ENCODE data around the gene OR5A1.

DNA sequence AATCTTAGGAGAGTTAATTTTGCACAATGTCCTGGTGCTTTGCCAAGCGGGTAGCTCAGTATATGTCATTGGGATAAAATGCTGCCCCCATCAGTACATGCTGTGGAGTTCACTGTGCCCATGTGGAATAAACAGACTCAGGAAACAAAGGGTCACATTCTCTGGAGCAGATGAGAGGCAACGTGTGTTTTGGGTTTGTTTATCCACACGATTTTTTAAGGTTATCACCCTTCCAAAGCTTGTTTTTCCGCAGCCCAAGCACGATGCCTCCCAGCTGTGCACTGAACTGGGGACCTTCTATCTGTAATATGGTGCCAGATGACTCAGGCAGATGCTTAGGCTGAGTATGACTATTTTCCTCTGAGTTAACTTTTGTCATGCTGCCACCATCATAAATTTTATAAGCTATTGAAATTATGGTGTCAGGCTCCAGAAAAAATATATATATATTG, 26.9 kb downstream of the OR5A1 start:
- TF ChIP-seq, protein P1, sequence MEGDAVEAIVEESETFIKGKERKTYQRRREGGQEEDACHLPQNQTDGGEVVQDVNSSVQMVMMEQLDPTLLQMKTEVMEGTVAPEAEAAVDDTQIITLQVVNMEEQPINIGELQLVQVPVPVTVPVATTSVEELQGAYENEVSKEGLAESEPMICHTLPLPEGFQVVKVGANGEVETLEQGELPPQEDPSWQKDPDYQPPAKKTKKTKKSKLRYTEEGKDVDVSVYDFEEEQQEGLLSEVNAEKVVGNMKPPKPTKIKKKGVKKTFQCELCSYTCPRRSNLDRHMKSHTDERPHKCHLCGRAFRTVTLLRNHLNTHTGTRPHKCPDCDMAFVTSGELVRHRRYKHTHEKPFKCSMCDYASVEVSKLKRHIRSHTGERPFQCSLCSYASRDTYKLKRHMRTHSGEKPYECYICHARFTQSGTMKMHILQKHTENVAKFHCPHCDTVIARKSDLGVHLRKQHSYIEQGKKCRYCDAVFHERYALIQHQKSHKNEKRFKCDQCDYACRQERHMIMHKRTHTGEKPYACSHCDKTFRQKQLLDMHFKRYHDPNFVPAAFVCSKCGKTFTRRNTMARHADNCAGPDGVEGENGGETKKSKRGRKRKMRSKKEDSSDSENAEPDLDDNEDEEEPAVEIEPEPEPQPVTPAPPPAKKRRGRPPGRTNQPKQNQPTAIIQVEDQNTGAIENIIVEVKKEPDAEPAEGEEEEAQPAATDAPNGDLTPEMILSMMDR (IDR thresholded peaks at IDR 0.05; ENCODE audit: low read length), result no peak
- no peak for TF ChIP-seq EZH2phosphoT487 (IDR thresholded peaks at IDR 0.05; ENCODE audit: low read length)

Measured in MM.1S (cell line).